ENCODE results near the gene TNFRSF1A. TPM values are rescaled to one million over a fixed set of nuclear protein-coding genes. Genes with fewer than 3 reads are reported as not detected.

The TNFRSF1A gene
- total and polyA plus RNA-seq, 2 of the 13 experiments (the other 11 are each of a cell fraction or from before 2014, with no cell fraction given), result 41.5 to 61.2 TPM

DNA sequence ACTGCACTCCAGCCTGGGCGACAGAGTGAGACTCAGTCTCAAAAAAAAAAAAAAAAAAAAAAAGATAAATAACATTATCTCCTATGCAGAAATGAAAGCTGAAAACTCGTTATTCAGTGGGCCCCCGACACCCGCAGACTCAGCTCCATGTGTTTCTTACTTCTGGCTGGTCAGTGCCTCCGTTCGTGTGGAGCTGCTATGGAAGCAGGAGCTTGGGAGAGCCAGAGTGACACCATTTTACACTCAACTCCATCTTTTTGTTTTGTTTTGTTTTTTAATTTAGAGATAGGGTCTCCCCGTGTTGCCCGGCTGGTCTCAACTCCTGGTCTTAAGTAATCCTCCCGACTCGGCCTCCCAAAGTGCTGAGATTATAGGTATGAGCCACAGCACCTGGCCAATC is 44.7 kb downstream of the TNFRSF1A start:
- Histone ChIP-seq H4K20me1 (ENCODE audit: insufficient read depth, low read length) (no peaks in the 10 kb centered on the region), H3K36me3 (replicated peaks in 1 of 2; ENCODE audit: control insufficient read depth in 1 of 2, insufficient read depth in 2 of 2, low read length in 2 of 2) (no peaks in the 10 kb centered on the region), H3K27me3 (ENCODE audit: control insufficient read depth in 1 of 2, insufficient read depth in 2 of 2, low read length in 2 of 2) (no peaks in the 10 kb centered on the region), H3K79me2 (ENCODE audit: insufficient read depth, low read length) (no peaks in the 10 kb centered on the region), H2AFZ (ENCODE audit: low read length) (no peak overlapping the region), H3K4me2 (ENCODE audit: low read depth, low read length) (no peak overlapping the region), H3K4me3 (replicated peaks in 1 of 3; ENCODE audit: insufficient read depth in 1 of 3, low read depth in 2 of 3, low read length in 3 of 3) (no peak overlapping the region), H3K9ac (ENCODE audit: insufficient read depth, low read depth, low read length) (no peak overlapping the region), H3K9me3 (ENCODE audit: low read length) (no peaks in the 10 kb centered on the region), H3K4me1 (ENCODE audit: insufficient read depth, low read length) (peaks cover 86% of the 10 kb centered on the region), H3K27ac (ENCODE audit: extremely low read length, insufficient read depth, low read length) (peak overlapping the region; percentile 43)
- no peak for ATAC-seq
- POLR2A ChIA-PET, result interaction anchor here (0.8 kb wide), 1 partner anchor 13 kb away, joined by 3 read pairs; the partner anchor contains the start of gene PLEKHG6
- DNase-seq (ENCODE audit: low spot score), result no peak
- CTCF ChIA-PET (ENCODE audit: low intra/inter-chr PET ratio, low total read pairs), result no interaction called here
- no peak for FAIRE-seq
- in situ Hi-C loops (cut with HindIII; ENCODE audit: extremely low pct_ligation_motif_present, low pct_unique_long_range_greater_than_20kb), result no loop called here
- intact Hi-C loops (cut with micrococcal nuclease; ENCODE audit: unreplicated experiment), result no loop called here
- WGBS (ENCODE audit: low lambda C conversion rate), result 95% methylated on average over 10 of the region's 10 CpGs
- BruUV-seq (replicated peaks), result no TSS peak
- TF ChIP-seq TSC22D2 (CRISPR knock-in tag; IDR thresholded peaks at IDR 0.05; ENCODE audit: borderline replicate concordance) (no peak), TRAFD1 (CRISPR knock-in tag; IDR thresholded peaks at IDR 0.05; ENCODE audit: borderline replicate concordance) (no peak), RBAK (CRISPR knock-in tag; IDR thresholded peaks at IDR 0.05) (no peak), ZNF572 (CRISPR knock-in tag; IDR thresholded peaks at IDR 0.05) (no peak), ZNF30 (CRISPR knock-in tag; IDR thresholded peaks at IDR 0.05) (no peak), SATB2 (CRISPR knock-in tag; IDR thresholded peaks at IDR 0.05) (no peak), DPF2 (CRISPR knock-in tag; IDR thresholded peaks at IDR 0.05; ENCODE audit: borderline replicate concordance, low read depth) (no peak), ZIK1 (CRISPR knock-in tag; IDR thresholded peaks at IDR 0.05; ENCODE audit: borderline replicate concordance, low read depth) (no peak), HMGA1 (CRISPR knock-in tag; conservative IDR thresholded peaks at IDR 0.05) (no peak), PRDM15 (CRISPR knock-in tag; IDR thresholded peaks at IDR 0.05) (no peak), MBD4 (IDR thresholded peaks at IDR 0.05; ENCODE audit: borderline replicate concordance, low read length) (no peak), ZNF282 (IDR thresholded peaks at IDR 0.05; ENCODE audit: partially characterized antibody) (no peak), SMC3 (IDR thresholded peaks at IDR 0.05; ENCODE audit: low read length) (no peak), ZNF549 (CRISPR knock-in tag; IDR thresholded peaks at IDR 0.05) (no peak), ZBED4 (CRISPR knock-in tag; IDR thresholded peaks at IDR 0.05; ENCODE audit: borderline replicate concordance) (no peak), ZNF883 (CRISPR knock-in tag; IDR thresholded peaks at IDR 0.05; ENCODE audit: not compliant biosample characterization) (no peak)
